Muscle layer of duodenum (tissue), 2 donors: ENCODE data around the gene TOP2A.

Experiments
- H3K27ac ChIP-seq: one replicate; pipeline ENCODE4 v1.7.0; 2013; ENCODE audit warnings: mild to moderate bottlenecking, low read length
- H3K27me3 ChIP-seq: one replicate; pipeline ENCODE4 v1.7.0; 2013; ENCODE audit warnings: low read depth, mild to moderate bottlenecking, control low read depth, low read length
- H3K36me3 ChIP-seq, 2 donors: one replicate each; pipeline ENCODE4 v1.7.0; 2013; ENCODE audit warnings: low read length in 2 of 2, control low read depth in 1 of 2, mild to moderate bottlenecking in 1 of 2; ENCODE audit not compliant: insufficient read depth in 2 of 2, control insufficient read depth in 1 of 2
- H3K4me1 ChIP-seq, 2 donors: one replicate each; pipeline ENCODE4 v1.7.0; 2013; ENCODE audit warnings: low read length in 2 of 2, mild to moderate bottlenecking in 2 of 2, control low read depth in 1 of 2, moderate library complexity in 1 of 2; ENCODE audit not compliant: insufficient read depth in 2 of 2, control insufficient read depth in 1 of 2
- H3K4me3 ChIP-seq, 2 donors: one replicate each; pipeline ENCODE4 v1.7.0; 2013; ENCODE audit warnings: low read length in 2 of 2, low read depth in 1 of 2, mild to moderate bottlenecking in 1 of 2
- H3K9me3 ChIP-seq, 2 donors: one replicate each; pipeline ENCODE4 v1.7.0; 2013; ENCODE audit warnings: low read length in 2 of 2, control low read depth in 1 of 2, mild to moderate bottlenecking in 1 of 2; ENCODE audit not compliant: control insufficient read depth in 1 of 2
- donor health status: healthy.

The TOP2A gene, protein sequence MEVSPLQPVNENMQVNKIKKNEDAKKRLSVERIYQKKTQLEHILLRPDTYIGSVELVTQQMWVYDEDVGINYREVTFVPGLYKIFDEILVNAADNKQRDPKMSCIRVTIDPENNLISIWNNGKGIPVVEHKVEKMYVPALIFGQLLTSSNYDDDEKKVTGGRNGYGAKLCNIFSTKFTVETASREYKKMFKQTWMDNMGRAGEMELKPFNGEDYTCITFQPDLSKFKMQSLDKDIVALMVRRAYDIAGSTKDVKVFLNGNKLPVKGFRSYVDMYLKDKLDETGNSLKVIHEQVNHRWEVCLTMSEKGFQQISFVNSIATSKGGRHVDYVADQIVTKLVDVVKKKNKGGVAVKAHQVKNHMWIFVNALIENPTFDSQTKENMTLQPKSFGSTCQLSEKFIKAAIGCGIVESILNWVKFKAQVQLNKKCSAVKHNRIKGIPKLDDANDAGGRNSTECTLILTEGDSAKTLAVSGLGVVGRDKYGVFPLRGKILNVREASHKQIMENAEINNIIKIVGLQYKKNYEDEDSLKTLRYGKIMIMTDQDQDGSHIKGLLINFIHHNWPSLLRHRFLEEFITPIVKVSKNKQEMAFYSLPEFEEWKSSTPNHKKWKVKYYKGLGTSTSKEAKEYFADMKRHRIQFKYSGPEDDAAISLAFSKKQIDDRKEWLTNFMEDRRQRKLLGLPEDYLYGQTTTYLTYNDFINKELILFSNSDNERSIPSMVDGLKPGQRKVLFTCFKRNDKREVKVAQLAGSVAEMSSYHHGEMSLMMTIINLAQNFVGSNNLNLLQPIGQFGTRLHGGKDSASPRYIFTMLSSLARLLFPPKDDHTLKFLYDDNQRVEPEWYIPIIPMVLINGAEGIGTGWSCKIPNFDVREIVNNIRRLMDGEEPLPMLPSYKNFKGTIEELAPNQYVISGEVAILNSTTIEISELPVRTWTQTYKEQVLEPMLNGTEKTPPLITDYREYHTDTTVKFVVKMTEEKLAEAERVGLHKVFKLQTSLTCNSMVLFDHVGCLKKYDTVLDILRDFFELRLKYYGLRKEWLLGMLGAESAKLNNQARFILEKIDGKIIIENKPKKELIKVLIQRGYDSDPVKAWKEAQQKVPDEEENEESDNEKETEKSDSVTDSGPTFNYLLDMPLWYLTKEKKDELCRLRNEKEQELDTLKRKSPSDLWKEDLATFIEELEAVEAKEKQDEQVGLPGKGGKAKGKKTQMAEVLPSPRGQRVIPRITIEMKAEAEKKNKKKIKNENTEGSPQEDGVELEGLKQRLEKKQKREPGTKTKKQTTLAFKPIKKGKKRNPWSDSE (N-terminal part only)

GRCh38 chr17:40417609-40418427 is at the start of gene TOP2A:
TOP2A (minus strand) TSS chr17:40417896; CDS start chr17:40417791, 105 bp downstream.
- H3K9me3 ChIP-seq: no peaks in the 10 kb centered on the region
- H3K27me3 ChIP-seq: no peaks in the 10 kb centered on the region
- H3K4me1 ChIP-seq: peaks cover 0 to 7% of the 10 kb centered on the region in 2 donors
- H3K4me3 ChIP-seq: peak within 1 kb of the TSS; percentile 74 to 81
- H3K36me3 ChIP-seq: no peaks in the 10 kb centered on the region
- H3K27ac ChIP-seq: peak within 1 kb of the TSS; percentile 64

- no peaks in the 10 kb centered on the region for H3K9me3 ChIP-seq
- H3K27me3 ChIP-seq: no peaks in the 10 kb centered on the region
Measured at GRCh38 chr17:40467281-40467867, 49.7 kb upstream of the TOP2A start.

GRCh38 chr17:40466298-40466971 is 48.7 kb upstream of the TOP2A start:
- Histone ChIP-seq H3K27ac (no peak overlapping the region), H3K27me3 (no peaks in the 10 kb centered on the region), H3K9me3 (no peaks in the 10 kb centered on the region), H3K4me3 (no peak overlapping the region), H3K4me1 (peaks cover 10 to 32% of the 10 kb centered on the region in 2 donors), H3K36me3 (no peaks in the 10 kb centered on the region)

More at GRCh38 chr17:40467281-40467867, 49.7 kb upstream of the TOP2A start:
- Histone ChIP-seq H3K4me1 (peaks cover 6 to 32% of the 10 kb centered on the region in 2 donors), H3K27ac (no peak overlapping the region), H3K4me3 (no peak overlapping the region), H3K36me3 (no peaks in the 10 kb centered on the region)

GRCh38 chr17:40464392-40464855 is 46.7 kb upstream of the TOP2A start:
- H3K27ac ChIP-seq: no peak overlapping the region
- H3K27me3 ChIP-seq: no peaks in the 10 kb centered on the region
- no peaks in the 10 kb centered on the region for H3K9me3 ChIP-seq
- no peaks in the 10 kb centered on the region for H3K36me3 ChIP-seq
- peaks cover 15 to 45% of the 10 kb centered on the region in 2 donors for H3K4me1 ChIP-seq
- H3K4me3 ChIP-seq: no peak overlapping the region

DNA sequence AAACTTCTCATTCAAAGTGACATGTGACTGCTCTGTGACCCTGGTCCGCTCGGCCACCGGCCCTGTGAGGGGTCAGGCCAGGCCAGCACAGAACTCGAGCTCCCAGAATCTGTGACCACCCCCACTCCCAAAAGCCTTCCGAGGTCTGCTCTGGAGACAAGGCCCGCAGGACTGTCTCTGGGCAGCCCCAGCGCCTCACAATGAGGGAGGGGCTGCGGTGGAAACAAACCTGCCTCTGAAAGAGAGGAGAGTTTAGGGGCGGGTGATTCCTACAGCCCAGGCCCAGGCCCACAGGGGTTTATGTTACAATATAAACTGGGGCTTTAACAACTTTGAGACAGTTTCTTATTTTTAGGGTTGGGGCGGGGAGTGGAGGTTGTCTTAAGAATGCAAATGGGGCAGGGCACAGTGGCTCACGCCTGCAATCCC is 45.4 kb upstream of the TOP2A start:
- Histone ChIP-seq H3K4me1 (peaks cover 15 to 58% of the 10 kb centered on the region in 2 donors), H3K9me3 (no peaks in the 10 kb centered on the region), H3K27me3 (no peaks in the 10 kb centered on the region), H3K27ac (no peak overlapping the region), H3K36me3 (no peaks in the 10 kb centered on the region), H3K4me3 (no peak overlapping the region)

DNA sequence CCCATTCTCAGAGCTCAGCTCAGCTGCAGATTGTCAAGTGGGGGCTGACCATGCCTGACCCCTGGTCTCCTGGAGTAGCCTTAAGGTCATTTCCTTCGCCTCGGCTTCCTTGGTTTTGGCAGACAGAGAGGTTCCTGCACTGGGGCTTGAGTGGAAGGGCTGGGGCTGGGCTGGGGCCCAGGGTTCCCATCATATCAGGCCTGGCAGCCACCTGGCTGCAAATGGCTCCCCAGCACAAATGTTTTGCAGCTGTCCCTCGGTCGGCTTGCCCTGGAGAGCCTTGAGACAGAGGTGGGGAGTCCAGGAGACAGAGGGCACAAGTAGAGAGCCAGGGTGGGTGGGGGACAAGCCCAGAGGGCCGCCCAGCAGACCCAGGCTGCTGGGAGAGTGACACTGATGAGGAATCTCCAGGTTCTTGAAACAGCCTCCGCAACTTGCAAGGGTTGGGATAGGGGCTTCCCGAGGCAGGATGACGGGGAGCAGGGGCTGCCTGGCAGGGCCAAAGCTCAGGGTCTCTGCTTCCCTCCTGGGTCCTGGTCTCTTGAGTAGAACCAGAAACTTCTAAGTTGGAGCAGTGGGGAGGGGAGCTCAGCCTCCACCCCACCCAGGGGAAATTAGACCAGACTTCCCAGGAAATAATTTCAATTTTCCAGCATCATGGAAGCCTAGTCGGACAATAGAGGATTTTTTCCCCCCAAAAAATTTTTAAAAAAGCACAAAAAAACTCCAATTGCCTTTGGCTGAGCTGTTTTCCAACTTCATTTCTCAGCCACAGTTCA is 44.8 kb upstream of the TOP2A start:
- Histone ChIP-seq H3K27ac (no peak overlapping the region), H3K4me3 (peak overlapping the region in 1 of 2 donors; percentile 3), H3K27me3 (no peaks in the 10 kb centered on the region), H3K4me1 (peaks cover 19 to 64% of the 10 kb centered on the region in 2 donors), H3K9me3 (no peaks in the 10 kb centered on the region), H3K36me3 (peaks cover 4% of the 10 kb centered on the region in 2 donors)

- H3K27me3 ChIP-seq: no peaks in the 10 kb centered on the region
- peaks cover 24 to 71% of the 10 kb centered on the region in 2 donors for H3K4me1 ChIP-seq
- H3K4me3 ChIP-seq: peak overlapping the region in 1 of 2 donors; percentile 3
- peaks cover 10 to 11% of the 10 kb centered on the region in 2 donors for H3K36me3 ChIP-seq
- H3K27ac ChIP-seq: peak overlapping the region; percentile 16
- H3K9me3 ChIP-seq: no peaks in the 10 kb centered on the region
Measured at GRCh38 chr17:40461732-40462342, 44.1 kb upstream of the TOP2A start.

GRCh38 chr17:40460968-40461731 is 43.5 kb upstream of the TOP2A start:
- H3K27me3 ChIP-seq: no peaks in the 10 kb centered on the region
- H3K36me3 ChIP-seq: peaks cover 17% of the 10 kb centered on the region in 2 donors
- H3K9me3 ChIP-seq: no peaks in the 10 kb centered on the region
- H3K4me1 ChIP-seq: peaks cover 29 to 78% of the 10 kb centered on the region in 2 donors
- H3K4me3 ChIP-seq: no peak overlapping the region
- H3K27ac ChIP-seq: peak overlapping the region; percentile 16
